Naive thymus-derived CD8-positive, alpha-beta T cell (primary cell): ENCODE results near the gene FA2H. TPM values are rescaled to one million over a fixed set of nuclear protein-coding genes. Genes with fewer than 3 reads are reported as not detected.
"Not testable (repeated sequence)": the region's sequence is repeated elsewhere in the genome, so short reads cannot be mapped to it uniquely, and the experiment has no call there.

Experiments used
- ATAC-seq, 2 donors: fragments of 150-1000 bp; cut with Tn5 transposase in 1 of 2; sonication (Bioruptor Pico), chemical (Tn5 transposase) in 1 of 2; 1 replicate in 1 of 2; 2 replicates in 1 of 2; pipeline ENCODE4 v1.10.0; 2021; ENCODE audit warnings: mild to moderate bottlenecking in 2 of 2, moderate library complexity in 2 of 2
- POLR2A ChIA-PET: fragments of 350-600 bp; sonication (Branson Sonifier 250); formaldehyde crosslinking; loops from one replicate; lab custom pipeline; 2021; ENCODE audit warnings: antibody characterized with exemption; lab: Charles Lee
- DNase-seq, 10 donors: peaks; one replicate each; pipeline versions ENCODE4 v3.0.0 to v3.0.0-alpha.2; 2020 to 2022
- H3K27ac Mint-ChIP-seq, 10 donors: one replicate each; pipeline ENCODE4 v1.8.0; 2020 to 2022; ENCODE audit warnings: mild to moderate bottlenecking in 10 of 10, mixed read lengths in 10 of 10, moderate library complexity in 4 of 10, inconsistent platforms in 1 of 10
- H3K27me3 Mint-ChIP-seq, 5 donors: one replicate each; pipeline ENCODE4 v1.8.0; 2021 to 2022; ENCODE audit warnings: mixed read lengths in 5 of 5
- H3K36me3 Mint-ChIP-seq, 3 donors: one replicate each; pipeline ENCODE4 v1.8.0; 2020 to 2022; ENCODE audit warnings: mixed read lengths in 3 of 3, mild to moderate bottlenecking in 2 of 3, inconsistent platforms in 1 of 3
- H3K4me1 Mint-ChIP-seq, 4 donors: one replicate each; pipeline ENCODE4 v1.8.0; 2021 to 2022; ENCODE audit warnings: mixed read lengths in 4 of 4
- H3K4me3 Mint-ChIP-seq, 10 donors: one replicate each; pipeline ENCODE4 v1.8.0; 2020 to 2022; ENCODE audit warnings: mild to moderate bottlenecking in 10 of 10, mixed read lengths in 10 of 10, moderate library complexity in 6 of 10, inconsistent platforms in 1 of 10
- H3K9me3 Mint-ChIP-seq, 9 donors: one replicate each; pipeline ENCODE4 v1.8.0; 2020 to 2022; ENCODE audit warnings: mixed read lengths in 9 of 9, mild to moderate bottlenecking in 3 of 9, inconsistent platforms in 1 of 9, moderate library complexity in 1 of 9
- polyA plus RNA-seq, 3 donors: library from polyadenylated mRNA; unstranded; fragments of 300-500 nt; fragmentation: Illumina TruSeq; gene quantifications; one replicate each; pipeline ENCODE4 v1.2.3, GENCODE V29; 2021
- total RNA-seq, 8 experiments: library from RNA in 2 of 8; stranded (reverse) in 2 of 8; gene quantifications; one replicate each; pipeline ENCODE4 v1.2.3 and lab custom pipeline; 2021 to 2026

Gene FA2H
- total and polyA plus RNA-seq, 5 experiments from 2014 or later: not detected

DNA sequence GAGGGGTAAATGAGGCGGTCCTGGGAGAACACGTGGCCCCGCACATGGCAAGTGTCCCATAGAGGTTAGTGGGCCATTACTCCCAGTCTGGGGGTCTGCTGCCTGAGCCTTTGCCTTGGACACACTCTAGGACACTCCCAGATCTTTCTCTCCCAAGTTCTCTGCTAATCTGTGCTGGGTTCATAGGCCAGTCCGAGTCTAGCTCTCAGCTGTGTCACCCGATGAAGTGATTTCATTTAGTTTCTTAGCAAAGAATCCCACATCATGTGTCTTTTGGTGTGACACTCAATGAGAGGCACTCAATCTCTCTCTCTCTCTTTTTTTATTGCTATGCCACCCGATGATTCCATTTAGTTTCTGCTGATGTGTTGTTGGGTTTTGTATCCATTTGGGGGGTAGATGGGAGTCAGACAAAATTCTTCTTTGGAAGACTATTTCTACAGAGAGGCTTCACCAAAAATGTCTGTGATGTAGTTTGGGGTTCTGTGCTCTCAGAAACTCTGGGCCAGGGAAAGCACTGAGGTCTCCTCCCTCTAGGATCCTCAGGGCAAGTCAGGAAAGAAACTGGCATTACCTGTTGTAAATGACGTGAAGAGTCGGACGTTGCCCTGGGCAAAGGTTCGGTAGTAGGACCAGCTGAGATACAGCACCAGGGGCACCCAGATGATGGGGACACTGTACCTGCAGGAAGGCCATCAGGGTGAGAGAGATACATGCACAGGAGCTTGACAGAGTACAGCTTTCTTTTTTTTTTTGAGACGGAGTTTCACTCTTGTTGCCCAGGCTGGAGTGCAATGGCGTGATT, 48.8 kb downstream of the FA2H start:
- Mint-ChIP-seq H3K4me3 (no peak overlapping the region), H3K9me3 (peaks cover 3 to 16% (median 6%) of the 10 kb centered on the region in 9 donors), H3K4me1 (peaks cover 5 to 13% (median 10%) of the 10 kb centered on the region in 4 donors), H3K27me3 (peaks cover 0 to 18% (median 3%) of the 10 kb centered on the region in 5 donors), H3K36me3 (no peaks in the 10 kb centered on the region), H3K27ac (peak overlapping the region in 1 of 10 donors; percentile 58)
- peak in 1 of 10 donors; percentile 4 for DNase-seq
- POLR2A ChIA-PET: no interaction called here
- ATAC-seq: no peak

DNA sequence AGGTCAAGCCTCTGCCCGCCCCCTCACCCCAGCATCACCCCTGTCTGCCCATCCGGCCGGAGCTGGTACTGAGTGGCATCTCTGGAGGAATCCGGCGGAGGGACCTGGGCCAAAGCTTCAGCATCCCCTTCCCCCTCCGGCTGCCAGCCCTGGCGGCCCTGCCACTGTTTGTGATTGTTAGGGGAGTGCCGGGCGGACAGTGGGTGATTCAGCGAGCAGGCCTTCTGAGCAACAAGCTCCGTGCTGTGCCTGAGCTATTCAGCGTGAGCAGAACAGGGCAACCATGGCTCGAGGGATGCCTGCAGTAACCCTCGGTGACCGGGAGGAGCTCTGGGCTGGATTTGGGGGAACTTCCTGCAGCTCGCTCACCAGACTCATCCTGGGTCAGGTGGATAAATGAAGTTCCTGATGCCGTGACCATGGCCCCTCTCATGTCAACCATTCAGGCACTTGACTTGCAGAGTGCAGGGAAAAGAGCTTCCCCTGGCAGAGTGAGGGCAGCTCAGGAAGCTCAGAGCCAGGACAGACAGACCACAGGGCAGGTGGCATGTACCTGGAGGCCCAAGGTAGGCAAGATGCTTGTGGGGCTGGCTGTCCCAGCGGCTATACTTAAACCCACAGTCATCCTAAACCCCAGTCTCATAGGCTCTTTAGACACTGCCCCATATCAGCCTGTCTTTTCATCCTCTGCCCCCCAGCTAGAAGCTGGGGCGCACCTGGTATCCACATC, 49.6 kb downstream of the FA2H start:
- no peak overlapping the region for H3K4me3 Mint-ChIP-seq

DNA sequence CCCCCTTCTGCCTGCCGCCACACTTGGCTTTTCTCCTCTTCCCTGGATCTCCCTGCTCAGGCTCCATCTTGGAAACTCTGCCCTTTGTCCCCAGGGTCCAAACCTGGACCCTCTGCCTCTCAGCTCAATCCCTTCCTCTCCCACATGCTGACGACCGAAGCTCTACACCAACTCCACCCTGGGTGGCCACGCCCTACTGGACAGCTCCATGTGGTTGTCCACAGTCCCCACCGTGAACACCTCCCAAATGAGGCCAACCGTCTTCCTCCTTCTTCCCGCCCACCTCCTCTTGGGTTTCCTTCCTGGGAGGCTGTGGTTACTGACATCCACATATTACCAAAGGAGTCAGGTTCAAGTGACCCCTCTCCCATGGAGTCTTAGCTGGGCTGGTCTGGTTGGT, 51.4 kb downstream of the FA2H start:
- no peaks in the 10 kb centered on the region for H3K36me3 Mint-ChIP-seq
- POLR2A ChIA-PET: interaction anchor here (0.7 kb wide), 1 partner anchor 772 kb away, joined by 4 read pairs; the partner anchor contains the start of gene CHST6
- no peak for ATAC-seq
- peaks cover 0 to 18% (median 3%) of the 10 kb centered on the region in 5 donors for H3K27me3 Mint-ChIP-seq
- H3K4me3 Mint-ChIP-seq: no peak overlapping the region
- peaks cover 0 to 4% (median 0%) of the 10 kb centered on the region in 4 donors for H3K4me1 Mint-ChIP-seq
- H3K27ac Mint-ChIP-seq: no peak overlapping the region
- H3K9me3 Mint-ChIP-seq: peaks cover 3 to 16% (median 6%) of the 10 kb centered on the region in 9 donors
- DNase-seq: no peak

More for the DNA sequence above, 49.6 kb downstream of the FA2H start:
- Mint-ChIP-seq H3K27ac (no peak overlapping the region), H3K36me3 (no peaks in the 10 kb centered on the region), H3K4me1 (peaks cover 2 to 7% (median 5%) of the 10 kb centered on the region in 4 donors), H3K27me3 (peaks cover 0 to 18% (median 3%) of the 10 kb centered on the region in 5 donors), H3K9me3 (peaks cover 3 to 16% (median 6%) of the 10 kb centered on the region in 9 donors)
- peak in 1 of 10 donors; percentile 52 for DNase-seq
- no peak for ATAC-seq
- POLR2A ChIA-PET: no interaction called here

DNA sequence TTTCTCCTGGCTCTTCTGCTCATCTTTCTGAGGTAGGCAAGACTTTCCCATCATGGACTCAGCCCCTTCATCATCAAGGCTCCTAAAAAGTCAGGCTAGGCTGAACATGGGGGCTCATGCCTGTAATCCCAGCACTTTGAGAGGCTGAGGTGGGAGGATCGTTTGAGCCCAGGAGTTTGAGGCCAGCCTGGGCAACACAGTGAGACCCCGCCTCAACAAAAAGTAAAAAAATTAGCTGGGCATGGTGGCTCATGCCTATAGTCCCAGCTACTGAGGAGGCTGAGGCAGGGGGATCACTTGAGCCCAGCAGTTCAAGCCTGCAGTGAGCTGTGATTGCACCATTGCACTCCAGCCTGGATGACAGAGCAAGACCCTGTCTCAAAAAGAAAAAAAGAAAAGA, 52.5 kb downstream of the FA2H start:
- peaks cover 0 to 18% (median 3%) of the 10 kb centered on the region in 5 donors for H3K27me3 Mint-ChIP-seq
- not testable (repeated sequence) for H3K4me3 Mint-ChIP-seq

DNA sequence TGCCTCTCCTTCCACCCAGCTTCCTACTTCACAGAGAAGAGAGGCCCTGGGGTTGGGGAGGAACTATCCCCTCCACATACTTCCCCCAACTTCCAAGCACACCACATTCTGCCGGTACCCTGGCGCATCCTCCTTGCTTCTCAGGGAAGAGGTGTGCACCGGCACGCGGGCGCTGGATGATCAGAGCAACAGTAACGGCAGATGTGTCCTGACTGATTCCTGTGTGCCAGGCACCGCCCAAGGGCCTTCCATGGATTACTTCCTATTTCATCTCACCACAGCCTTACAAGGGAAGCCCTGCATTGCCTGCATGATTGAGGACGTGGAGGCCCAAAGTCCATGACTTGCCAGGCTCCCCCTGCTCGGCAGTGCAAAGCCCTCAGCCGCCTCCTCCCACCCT, 52.9 kb downstream of the FA2H start:
- no peaks in the 10 kb centered on the region for H3K36me3 Mint-ChIP-seq
- DNase-seq (no peak), ATAC-seq (no peak)
- peaks cover 2 to 8% (median 3%) of the 10 kb centered on the region in 9 donors for H3K9me3 Mint-ChIP-seq
- H3K4me3 Mint-ChIP-seq: no peak overlapping the region
- H3K27me3 Mint-ChIP-seq: peaks cover 0 to 18% (median 3%) of the 10 kb centered on the region in 5 donors
- H3K27ac Mint-ChIP-seq: peak overlapping the region in 1 of 10 donors; percentile 32
- H3K4me1 Mint-ChIP-seq: peaks cover 0 to 5% (median 0%) of the 10 kb centered on the region in 4 donors
- POLR2A ChIA-PET: no interaction called here

More for the DNA sequence above, 52.5 kb downstream of the FA2H start:
- H3K36me3 Mint-ChIP-seq, DNase-seq, H3K27ac Mint-ChIP-seq, ATAC-seq, POLR2A ChIA-PET, H3K4me1 Mint-ChIP-seq: not testable (repeated sequence)
- H3K9me3 Mint-ChIP-seq: peaks cover 3 to 12% (median 6%) of the 10 kb centered on the region in 9 donors

DNA sequence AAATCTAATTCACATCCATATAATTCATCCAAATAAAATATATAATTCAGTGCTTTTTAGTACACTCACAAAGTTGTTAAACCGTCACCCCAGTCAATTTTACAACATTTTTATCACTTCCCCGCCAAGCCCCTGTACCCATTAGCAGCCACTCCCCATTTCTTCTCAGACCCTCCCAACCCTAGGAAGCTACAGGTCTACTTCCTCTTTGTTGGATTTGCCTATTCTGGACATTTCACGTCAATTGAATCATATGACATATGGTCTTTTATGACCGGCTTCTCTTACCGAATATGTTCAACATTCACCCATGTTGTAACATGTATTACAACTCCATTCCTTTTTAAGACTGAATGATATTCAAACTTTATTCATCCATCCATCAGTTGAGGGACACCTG, 54.0 kb downstream of the FA2H start:
- POLR2A ChIA-PET: no interaction called here
- DNase-seq (no peak), ATAC-seq (no peak)
- Mint-ChIP-seq H3K36me3 (no peaks in the 10 kb centered on the region), H3K4me3 (no peak overlapping the region), H3K9me3 (no peaks in the 10 kb centered on the region), H3K27ac (no peak overlapping the region), H3K4me1 (peaks cover 0 to 5% (median 0%) of the 10 kb centered on the region in 4 donors), H3K27me3 (peaks cover 0 to 18% (median 3%) of the 10 kb centered on the region in 5 donors)

DNA sequence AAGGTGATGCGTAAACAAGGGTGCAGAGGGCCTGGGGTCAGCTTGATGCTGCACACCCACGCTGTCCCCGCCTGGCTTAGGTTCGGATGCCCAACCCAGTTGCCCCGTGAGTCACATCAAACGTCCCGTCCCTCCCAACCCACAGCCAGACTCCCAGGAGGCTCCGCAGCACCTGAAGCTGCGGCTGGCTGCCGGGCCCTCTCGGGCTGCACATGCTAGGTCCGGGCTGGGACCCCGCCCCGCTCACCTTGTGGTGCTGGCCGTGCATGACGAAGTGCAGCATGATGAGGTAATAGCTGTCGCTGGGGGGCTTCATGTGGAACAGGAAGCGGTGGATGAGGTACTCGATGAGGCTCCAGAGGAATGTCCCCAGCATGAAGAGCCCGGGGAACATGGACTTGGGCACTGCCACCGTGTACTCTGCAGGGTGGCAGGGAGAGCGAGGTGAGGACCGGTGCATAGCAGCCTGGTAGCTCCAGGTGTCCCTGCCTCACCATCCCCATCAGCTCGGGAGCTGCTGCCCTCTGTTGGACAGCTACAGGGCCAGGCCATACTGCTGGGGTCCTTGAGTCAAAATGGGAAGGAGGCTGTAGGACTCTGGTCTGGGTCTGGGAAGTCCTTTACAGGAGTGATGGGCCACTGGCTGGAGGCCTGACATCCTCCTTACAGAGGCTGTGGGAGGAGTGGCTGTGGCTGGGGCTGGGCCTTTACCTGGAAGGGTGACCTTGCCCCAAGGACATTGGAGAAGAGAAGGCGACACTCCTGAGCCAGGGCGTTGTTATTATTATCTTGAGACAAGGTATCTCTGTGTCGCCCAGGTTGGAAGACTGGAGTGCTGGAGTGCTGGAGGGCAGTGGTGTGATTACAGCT, 55.6 kb downstream of the FA2H start:
- peaks cover 0 to 5% (median 0%) of the 10 kb centered on the region in 4 donors for H3K4me1 Mint-ChIP-seq
- ATAC-seq: no peak
- H3K9me3 Mint-ChIP-seq: no peaks in the 10 kb centered on the region
- POLR2A ChIA-PET: interaction anchor here (0.5 kb wide), 1 partner anchor 131 kb away, joined by 3 read pairs; no protein-coding TSS in a partner anchor
- H3K4me3 Mint-ChIP-seq: no peak overlapping the region
- no peaks in the 10 kb centered on the region for H3K36me3 Mint-ChIP-seq
- no peak overlapping the region for H3K27ac Mint-ChIP-seq
- DNase-seq: no peak
- peaks cover 0 to 10% (median 2%) of the 10 kb centered on the region in 5 donors for H3K27me3 Mint-ChIP-seq

DNA sequence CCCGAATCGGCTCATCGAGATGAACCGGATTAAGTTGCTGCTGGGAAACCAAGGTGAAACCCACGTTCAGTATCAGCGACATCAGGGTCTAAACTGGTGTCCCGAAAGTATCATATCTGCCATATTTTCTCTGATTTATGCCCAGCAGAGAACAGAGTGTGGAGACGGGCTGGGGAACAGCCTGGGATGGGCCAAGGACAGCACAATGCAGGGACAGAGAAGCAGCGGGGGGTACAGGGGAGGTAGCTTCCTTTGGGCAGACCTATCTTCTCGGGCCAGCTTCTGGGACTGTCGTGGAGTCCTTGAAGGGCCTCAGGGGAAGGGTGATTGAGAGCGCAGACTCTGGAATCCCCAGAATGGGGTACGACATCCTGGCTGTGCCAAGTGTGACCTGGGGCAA, 56.5 kb downstream of the FA2H start:
- H3K27ac Mint-ChIP-seq: no peak overlapping the region
- H3K36me3 Mint-ChIP-seq: no peaks in the 10 kb centered on the region
- no peak overlapping the region for H3K4me3 Mint-ChIP-seq
- POLR2A ChIA-PET: no interaction called here
- no peaks in the 10 kb centered on the region for H3K9me3 Mint-ChIP-seq
- DNase-seq (no peak), ATAC-seq (no peak)
- peaks cover 0 to 4% (median 0%) of the 10 kb centered on the region in 4 donors for H3K4me1 Mint-ChIP-seq
- peaks cover 0 to 3% (median 0%) of the 10 kb centered on the region in 5 donors for H3K27me3 Mint-ChIP-seq

DNA sequence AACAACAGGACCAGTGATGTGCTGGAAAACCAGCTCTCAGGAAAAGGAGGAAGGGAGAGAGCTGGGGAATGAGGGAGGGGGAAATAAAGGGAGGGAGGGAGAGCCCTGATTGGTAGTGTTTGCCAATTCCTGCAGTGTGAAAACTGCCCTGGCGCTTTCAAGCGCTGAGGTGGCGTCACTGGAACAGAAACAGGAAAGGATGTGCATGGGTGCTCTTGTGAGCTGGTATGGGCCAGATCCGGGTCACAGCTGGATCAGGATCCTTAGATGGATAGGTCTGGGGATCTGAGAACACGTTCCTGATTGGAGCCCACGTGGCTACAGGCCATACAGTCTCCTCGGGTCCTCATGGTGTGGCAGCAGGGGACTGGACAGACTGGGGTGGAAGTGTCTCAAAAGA, 57.3 kb downstream of the FA2H start:
- Mint-ChIP-seq H3K4me3 (no peak overlapping the region), H3K27ac (peak overlapping the region in 2 of 10 donors; percentile 63 to 66), H3K9me3 (no peaks in the 10 kb centered on the region), H3K36me3 (no peaks in the 10 kb centered on the region), H3K4me1 (peaks cover 0 to 3% (median 0%) of the 10 kb centered on the region in 4 donors), H3K27me3 (no peaks in the 10 kb centered on the region)
- DNase-seq (no peak), ATAC-seq (no peak)
- POLR2A ChIA-PET: no interaction called here

DNA sequence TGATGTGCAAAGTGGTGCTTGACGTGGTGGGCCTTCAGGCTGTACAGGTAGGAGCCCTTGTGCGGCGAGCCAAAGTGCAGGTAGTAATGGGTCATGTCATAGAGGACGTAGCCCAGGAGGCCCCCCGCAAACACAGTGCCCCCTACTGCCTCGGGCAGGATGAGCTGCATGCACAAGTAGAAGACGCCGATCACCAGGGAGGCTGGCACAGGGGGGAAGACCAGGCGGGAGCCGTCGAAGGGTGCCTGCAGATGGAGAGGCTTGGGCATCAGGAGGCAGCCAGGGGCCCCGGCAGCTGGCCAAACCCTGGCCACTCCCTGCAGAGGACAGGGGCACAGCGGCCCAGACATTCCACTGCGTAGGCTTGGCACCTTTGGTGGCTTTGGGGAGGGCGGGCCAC, 58.3 kb downstream of the FA2H start:
- no peak for DNase-seq
- no peak overlapping the region for H3K27ac Mint-ChIP-seq
- no peaks in the 10 kb centered on the region for H3K9me3 Mint-ChIP-seq
- POLR2A ChIA-PET: no interaction called here
- H3K4me1 Mint-ChIP-seq: peaks cover 0 to 3% (median 0%) of the 10 kb centered on the region in 4 donors
- no peaks in the 10 kb centered on the region for H3K36me3 Mint-ChIP-seq
- no peaks in the 10 kb centered on the region for H3K27me3 Mint-ChIP-seq
- ATAC-seq: no peak
- H3K4me3 Mint-ChIP-seq: no peak overlapping the region

DNA sequence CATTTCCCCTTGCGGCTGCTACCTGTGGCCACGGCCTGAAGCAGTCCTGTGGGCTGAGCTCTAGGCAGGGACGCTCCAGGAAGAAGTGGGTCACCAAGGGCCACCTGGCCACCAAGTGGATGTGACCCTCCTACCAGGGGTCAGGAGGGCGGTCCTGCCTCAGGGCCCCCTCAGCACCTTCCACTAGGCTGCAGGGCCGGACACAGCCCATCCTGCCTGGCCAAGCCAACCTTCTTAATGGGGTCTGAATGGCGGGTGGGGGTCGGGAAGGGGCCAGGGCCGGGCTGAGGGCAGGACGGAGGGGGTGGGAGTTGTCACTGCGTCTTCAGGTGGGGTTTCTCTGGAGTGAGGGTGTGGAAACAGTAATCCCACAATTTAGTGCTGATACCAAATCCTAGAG, 60.7 kb downstream of the FA2H start:
- Mint-ChIP-seq H3K27me3 (no peaks in the 10 kb centered on the region), H3K9me3 (no peaks in the 10 kb centered on the region), H3K36me3 (no peaks in the 10 kb centered on the region), H3K4me1 (peaks cover 3 to 7% (median 4%) of the 10 kb centered on the region in 4 donors), H3K27ac (no peak overlapping the region), H3K4me3 (no peak overlapping the region)
- DNase-seq (no peak), ATAC-seq (no peak)
- POLR2A ChIA-PET: no interaction called here

DNA sequence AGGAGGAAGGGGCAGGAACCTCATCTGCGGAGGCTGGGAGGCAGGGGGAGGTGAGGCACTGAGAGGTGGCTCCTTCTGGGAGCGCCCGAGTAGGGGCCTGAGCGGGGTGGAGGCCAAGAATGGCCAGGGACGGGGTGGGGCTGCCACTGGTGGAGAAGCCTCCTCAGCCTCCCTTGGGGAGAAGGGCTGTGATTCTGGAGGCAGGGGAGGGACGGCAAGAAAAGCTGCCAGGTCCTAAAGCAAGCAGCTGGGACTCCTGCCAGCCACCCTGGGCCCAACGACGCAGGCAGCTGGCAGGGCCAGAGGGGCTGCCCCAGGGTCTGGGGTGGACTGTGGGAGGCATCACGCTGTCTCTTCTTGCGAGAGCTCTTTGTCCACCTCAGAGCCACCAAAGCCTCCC, 61.3 kb downstream of the FA2H start:
- Mint-ChIP-seq H3K36me3 (no peaks in the 10 kb centered on the region), H3K27ac (no peak overlapping the region), H3K27me3 (no peaks in the 10 kb centered on the region), H3K4me1 (peaks cover 3 to 7% (median 4%) of the 10 kb centered on the region in 4 donors), H3K4me3 (no peak overlapping the region), H3K9me3 (no peaks in the 10 kb centered on the region)
- DNase-seq (no peak), ATAC-seq (no peak)
- POLR2A ChIA-PET: interaction anchor here (0.6 kb wide), 1 partner anchor 358 kb away, joined by 4 read pairs; no protein-coding TSS in a partner anchor
